ENCODE measurements around the gene PSMB1. TPM values are rescaled to one million over a fixed set of nuclear protein-coding genes. Genes with fewer than 3 reads are reported as not detected.
"Not testable (repeated sequence)": the region's sequence is repeated elsewhere in the genome, so short reads cannot be mapped to it uniquely, and the experiment has no call there.

Gene PSMB1
- total and polyA plus RNA-seq, 2 donors = 190 to 248 TPM

DNA sequence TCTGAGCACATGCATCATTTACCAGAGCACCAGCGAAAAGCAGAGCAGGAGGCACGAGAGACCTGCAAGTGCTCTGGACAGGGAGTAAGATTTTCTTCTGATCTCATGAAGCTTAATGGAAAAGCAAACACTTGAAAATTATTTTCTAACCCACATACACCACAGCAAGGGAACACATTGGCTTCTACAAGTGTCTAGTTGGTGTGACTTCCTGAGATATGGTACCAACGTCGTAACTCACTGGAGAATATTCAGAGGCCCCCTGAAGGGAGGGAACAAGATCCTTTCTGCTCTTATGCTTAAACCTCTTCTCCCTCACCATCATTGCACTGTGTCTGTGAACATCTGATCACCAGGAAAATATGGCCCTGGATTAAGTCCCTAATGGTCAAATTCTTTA is 48.6 kb downstream of the PSMB1 start:
- DNase-seq (ENCODE audit: extremely low spot score) = no peak
- no peak overlapping the region for H3K27ac ChIP-seq (ENCODE audit: low read depth)
- 58% methylated on average over 4 of the region's 4 CpGs for WGBS

DNA sequence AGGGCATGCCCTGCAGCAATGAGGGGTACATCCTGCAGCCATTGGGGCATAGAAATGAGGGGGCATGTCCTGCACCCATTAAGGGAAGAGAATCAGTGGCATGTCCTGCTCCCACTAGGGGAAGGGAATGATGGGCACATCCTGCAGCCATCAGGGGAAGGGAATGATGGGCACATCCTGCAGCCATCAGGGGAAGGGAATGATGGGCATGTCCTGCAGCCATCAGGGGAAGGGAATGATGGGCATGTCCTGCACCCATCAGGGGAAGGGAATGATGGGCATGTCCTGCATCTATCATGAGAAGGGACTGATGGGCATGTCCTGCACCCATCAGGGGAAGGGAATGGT is 49.7 kb downstream of the PSMB1 start:
- Histone ChIP-seq H3K4me3 (ENCODE audit: low read depth, low read length) (no peak overlapping the region), H3K27ac (ENCODE audit: low read depth) (no peak overlapping the region), H3K4me1 (ENCODE audit: insufficient read depth) (no peaks in the 10 kb centered on the region), H3K36me3 (ENCODE audit: insufficient read depth) (no peaks in the 10 kb centered on the region)
- no peak for DNase-seq (ENCODE audit: extremely low spot score)

More for the DNA sequence above, 48.6 kb downstream of the PSMB1 start:
- H3K4me3 ChIP-seq (ENCODE audit: low read depth, low read length) = no peak overlapping the region
- no peaks in the 10 kb centered on the region for H3K4me1 ChIP-seq (ENCODE audit: insufficient read depth)
- H3K36me3 ChIP-seq (ENCODE audit: insufficient read depth) = no peaks in the 10 kb centered on the region

DNA sequence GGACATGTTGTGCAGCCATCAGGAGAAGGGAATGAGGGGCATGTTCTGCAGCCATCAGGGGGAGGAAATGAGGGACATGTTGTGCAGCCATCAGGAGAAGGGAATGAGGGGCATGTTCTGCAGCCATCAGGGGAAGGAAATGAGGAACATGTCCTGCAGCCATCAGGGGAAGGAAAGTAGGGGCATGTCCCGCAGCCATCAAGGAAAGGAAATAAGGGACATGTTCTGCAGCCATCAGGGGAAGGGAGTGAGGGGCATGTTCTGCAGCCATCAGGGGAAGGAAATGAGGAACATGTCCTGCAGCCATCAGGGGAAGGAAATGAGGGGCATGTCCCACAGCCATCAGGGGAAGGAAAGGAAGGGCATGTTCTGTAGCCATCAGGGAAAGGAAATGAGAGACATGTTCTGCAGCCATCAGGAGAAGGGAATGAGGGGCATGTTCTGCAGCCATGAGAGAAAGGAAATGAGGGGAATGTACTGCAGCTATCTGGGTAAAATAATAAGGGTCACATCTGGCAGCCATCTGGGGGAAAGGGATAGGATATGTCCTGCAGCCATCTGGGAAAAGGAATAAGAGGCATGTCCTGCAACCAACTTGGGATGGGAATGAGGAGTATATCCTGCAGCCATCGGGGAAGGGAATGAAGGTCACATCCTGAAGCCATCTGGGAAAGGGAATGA is 50.2 kb downstream of the PSMB1 start:
- H3K27ac ChIP-seq (ENCODE audit: low read depth); H3K4me1 ChIP-seq (ENCODE audit: insufficient read depth); DNase-seq (ENCODE audit: extremely low spot score); H3K36me3 ChIP-seq (ENCODE audit: insufficient read depth); H3K4me3 ChIP-seq (ENCODE audit: low read depth, low read length): not testable (repeated sequence)
- 70% methylated on average over 2 of the region's 2 CpGs for WGBS

DNA sequence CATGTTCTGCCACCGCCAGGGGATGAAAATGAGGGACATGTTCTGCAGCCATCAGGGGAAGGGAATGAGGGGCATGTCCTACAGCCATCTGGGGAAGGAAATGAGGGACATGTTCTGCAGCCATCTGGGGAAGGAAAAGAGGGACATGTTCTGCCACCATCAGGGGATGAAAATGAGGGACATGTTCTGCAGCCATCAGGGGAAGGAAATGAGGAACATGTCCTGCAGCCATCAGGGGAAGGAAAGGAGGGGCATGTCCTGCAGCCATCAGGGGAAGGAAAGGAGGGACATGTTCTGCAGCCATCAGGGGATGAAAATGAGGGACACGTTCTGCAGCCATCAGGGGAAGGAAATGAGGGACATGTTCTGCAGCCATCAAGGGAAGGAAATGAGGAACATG is 50.8 kb downstream of the PSMB1 start:
- not testable (repeated sequence) for H3K36me3 ChIP-seq (ENCODE audit: insufficient read depth); H3K27ac ChIP-seq (ENCODE audit: low read depth); DNase-seq (ENCODE audit: extremely low spot score); H3K4me1 ChIP-seq (ENCODE audit: insufficient read depth); H3K4me3 ChIP-seq (ENCODE audit: low read depth, low read length)
- WGBS = 47% methylated on average over 2 of the region's 2 CpGs

DNA sequence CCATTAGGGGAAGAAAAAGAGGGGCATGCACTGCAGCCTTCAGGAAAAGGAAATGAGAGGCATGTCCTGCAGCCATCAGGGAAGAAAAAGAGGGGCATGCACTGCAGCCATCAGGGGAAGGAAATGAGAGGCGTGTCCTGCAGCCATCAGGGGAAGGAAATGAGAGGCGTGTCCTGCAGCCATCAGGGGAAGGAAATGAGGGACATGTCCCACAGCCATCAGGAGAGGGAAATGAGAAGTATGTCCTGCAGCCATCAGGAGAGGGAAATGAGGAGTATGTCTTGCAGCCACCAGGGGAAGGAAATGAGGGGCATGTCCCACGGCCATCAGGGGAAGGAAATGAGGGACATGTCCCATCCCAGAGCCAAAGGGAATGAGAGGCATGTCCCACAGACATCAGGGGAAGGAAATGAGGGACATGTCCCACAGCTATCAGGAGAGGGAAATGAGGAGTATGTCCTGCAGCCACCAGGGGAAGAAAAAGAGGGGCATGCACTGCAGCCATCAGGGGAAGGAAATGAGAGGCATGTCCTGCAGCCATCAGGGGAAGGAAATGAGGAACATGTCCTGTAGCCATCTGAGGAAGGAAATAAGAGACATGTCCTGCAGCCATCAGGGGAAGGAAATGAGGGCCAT is 52.0 kb downstream of the PSMB1 start:
- DNase-seq (ENCODE audit: extremely low spot score) = no peak
- H3K4me3 ChIP-seq (ENCODE audit: low read depth, low read length) = no peak overlapping the region
- no peaks in the 10 kb centered on the region for H3K4me1 ChIP-seq (ENCODE audit: insufficient read depth)
- WGBS = 70% methylated on average over 3 of the region's 3 CpGs
- no peak overlapping the region for H3K27ac ChIP-seq (ENCODE audit: low read depth)
- H3K36me3 ChIP-seq (ENCODE audit: insufficient read depth) = no peaks in the 10 kb centered on the region

DNA sequence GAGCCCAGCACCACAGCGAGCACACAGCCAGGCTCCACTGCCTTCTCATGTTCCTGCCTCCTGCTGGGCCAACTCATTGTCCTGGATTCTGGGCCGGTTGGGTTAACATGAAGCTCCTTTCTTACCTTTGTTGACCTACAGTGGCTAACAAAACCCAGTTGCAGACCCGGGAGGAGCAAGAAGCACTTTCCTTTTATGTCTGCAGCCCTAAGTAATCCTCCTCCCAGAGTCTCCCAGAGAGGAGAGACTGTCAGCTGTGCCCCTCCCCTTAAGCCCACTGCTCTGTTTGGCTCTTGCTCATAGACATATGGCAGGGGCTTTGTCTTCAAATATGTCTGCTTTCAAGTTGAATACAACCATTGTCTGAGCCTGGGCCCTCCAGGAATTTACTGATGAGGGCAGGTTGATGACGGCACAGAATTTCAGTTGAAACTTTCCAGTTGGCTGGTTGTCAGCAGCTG is 55.2 kb downstream of the PSMB1 start:
- H3K4me3 ChIP-seq (ENCODE audit: low read depth, low read length) = no peak overlapping the region
- no peaks in the 10 kb centered on the region for H3K4me1 ChIP-seq (ENCODE audit: insufficient read depth)
- 20% methylated on average over 4 of the region's 4 CpGs for WGBS
- no peak overlapping the region for H3K27ac ChIP-seq (ENCODE audit: low read depth)
- DNase-seq (ENCODE audit: extremely low spot score) = no peak
- no peaks in the 10 kb centered on the region for H3K36me3 ChIP-seq (ENCODE audit: insufficient read depth)

DNA sequence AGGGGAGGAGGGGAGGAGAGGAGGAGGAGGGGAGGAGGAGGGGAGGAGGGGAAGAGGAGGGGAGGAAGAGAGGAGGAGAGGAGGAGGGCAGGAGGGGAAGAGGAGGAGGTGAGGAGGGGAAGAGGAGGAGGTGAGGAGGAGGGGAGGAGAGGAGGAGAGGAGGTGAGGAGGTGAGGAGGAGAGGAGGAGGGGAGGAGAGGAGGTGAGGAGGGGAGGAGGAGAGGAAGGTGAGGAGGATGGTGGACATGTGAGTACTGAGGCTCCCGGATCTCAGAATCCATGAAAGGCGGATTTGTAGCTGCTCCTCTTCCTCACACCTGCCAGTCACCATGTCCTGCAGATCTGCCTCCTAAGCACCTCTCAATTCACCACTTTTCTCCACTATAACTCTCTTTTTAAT is 59.8 kb downstream of the PSMB1 start:
- Histone ChIP-seq H3K27ac (ENCODE audit: low read depth) (no peak overlapping the region), H3K4me1 (ENCODE audit: insufficient read depth) (no peaks in the 10 kb centered on the region), H3K36me3 (ENCODE audit: insufficient read depth) (no peaks in the 10 kb centered on the region), H3K4me3 (ENCODE audit: low read depth, low read length) (no peak overlapping the region)
- no peak for DNase-seq (ENCODE audit: extremely low spot score)
- WGBS = 90% methylated on average over 2 of the region's 2 CpGs

DNA sequence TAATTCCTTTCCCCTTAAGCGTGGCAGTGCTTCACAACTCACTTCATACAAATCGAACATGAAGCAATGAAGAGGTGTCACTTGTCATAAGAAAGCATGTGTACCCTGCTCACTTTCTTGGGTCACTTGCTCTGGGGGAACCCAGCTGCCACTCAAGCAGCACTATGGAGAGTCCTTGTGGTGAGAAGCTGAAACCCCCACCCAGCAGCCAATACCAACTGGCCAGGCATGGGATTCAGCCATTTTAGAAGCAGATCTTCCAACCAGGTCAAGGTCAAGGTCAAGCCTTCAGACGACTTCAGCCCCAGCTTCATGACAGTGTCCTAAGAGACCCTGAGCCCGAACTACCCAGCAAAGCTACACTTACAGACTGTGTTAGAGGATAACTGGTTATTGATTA is 62.8 kb downstream of the PSMB1 start:
- no peaks in the 10 kb centered on the region for H3K4me1 ChIP-seq (ENCODE audit: insufficient read depth)
- H3K4me3 ChIP-seq (ENCODE audit: low read depth, low read length) = no peak overlapping the region
- WGBS = 73% methylated on average over 4 of the region's 4 CpGs
- no peak for DNase-seq (ENCODE audit: extremely low spot score)
- H3K36me3 ChIP-seq (ENCODE audit: insufficient read depth) = no peaks in the 10 kb centered on the region
- H3K27ac ChIP-seq (ENCODE audit: low read depth) = no peak overlapping the region

DNA sequence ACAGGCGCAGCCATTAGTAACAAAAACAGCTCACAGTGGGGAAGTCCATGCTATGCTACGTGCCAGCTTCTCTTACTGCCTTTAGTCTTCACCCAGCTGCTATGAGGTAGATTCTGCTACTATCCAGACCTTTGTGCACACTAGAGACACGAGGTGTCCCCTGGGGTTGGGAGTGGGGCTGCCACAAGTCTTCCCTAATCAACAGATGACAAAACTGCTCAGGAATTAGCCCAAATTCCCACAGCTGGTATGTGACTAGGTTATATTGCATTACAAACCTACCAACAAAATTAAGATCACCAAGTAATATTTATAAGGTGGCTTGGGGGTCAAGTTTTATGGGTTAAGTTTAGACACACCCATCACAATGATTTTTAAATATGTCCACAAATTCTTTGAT is 63.3 kb downstream of the PSMB1 start:
- no peaks in the 10 kb centered on the region for H3K36me3 ChIP-seq (ENCODE audit: insufficient read depth)
- H3K4me1 ChIP-seq (ENCODE audit: insufficient read depth) = no peaks in the 10 kb centered on the region
- DNase-seq (ENCODE audit: extremely low spot score) = no peak
- H3K4me3 ChIP-seq (ENCODE audit: low read depth, low read length) = no peak overlapping the region
- WGBS = 70% methylated on average over 3 of the region's 3 CpGs
- H3K27ac ChIP-seq (ENCODE audit: low read depth) = no peak overlapping the region

DNA sequence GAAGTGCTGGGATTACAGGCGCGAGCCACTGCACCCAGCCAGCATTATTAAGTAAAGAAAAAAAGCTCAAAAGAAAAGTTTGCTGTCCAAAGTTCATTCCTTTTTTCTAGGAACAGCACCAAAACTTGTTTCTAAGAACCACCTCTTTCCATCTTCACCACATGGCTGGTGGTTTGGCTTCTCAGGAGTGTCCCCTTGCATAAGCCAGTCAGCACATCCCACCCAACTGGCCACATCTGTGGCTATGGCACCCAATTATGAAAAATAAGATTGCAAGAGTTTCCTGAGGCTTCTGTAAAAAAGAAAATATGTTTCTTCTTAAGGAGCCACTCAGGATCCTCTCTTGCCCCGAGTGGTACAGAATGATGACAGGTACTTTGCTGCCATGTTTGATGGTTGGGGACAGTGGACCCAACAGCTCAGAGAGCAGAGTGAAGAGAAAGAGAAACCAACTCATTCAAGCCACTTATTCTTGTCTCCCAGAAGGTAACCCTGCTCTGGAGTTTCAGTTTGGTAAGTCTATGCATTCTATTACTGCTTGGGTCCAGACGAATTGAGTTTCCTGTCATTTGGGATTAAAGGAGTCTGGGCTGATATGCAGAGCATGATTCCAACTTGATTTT is 65.3 kb downstream of the PSMB1 start:
- Histone ChIP-seq H3K27ac (ENCODE audit: low read depth) (no peak overlapping the region), H3K4me3 (ENCODE audit: low read depth, low read length) (no peak overlapping the region), H3K4me1 (ENCODE audit: insufficient read depth) (no peaks in the 10 kb centered on the region), H3K36me3 (ENCODE audit: insufficient read depth) (no peaks in the 10 kb centered on the region)
- no peak for DNase-seq (ENCODE audit: extremely low spot score)
- WGBS = 77% methylated on average over 4 of the region's 4 CpGs

DNA sequence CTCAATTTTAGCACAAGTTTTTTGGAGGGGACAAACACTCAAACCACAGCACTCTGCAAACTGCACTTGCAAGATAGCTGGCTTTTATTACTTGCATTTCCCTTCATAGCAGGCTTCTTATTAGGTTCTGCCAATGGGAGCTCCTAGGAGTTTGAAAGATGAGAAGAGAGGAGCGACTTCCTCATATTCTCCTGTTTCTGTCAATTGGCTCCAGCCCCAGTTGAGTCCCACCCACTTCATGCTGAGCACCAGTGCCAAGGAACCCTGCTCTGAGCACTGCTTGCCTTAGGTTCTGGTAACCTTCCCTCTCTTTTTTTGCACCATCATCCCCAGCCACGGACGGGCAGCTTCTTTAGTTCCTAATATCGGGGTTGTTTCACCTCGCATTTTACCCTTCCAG is 67.9 kb downstream of the PSMB1 start:
- 67% methylated on average over 5 of the region's 5 CpGs for WGBS
- H3K36me3 ChIP-seq (ENCODE audit: insufficient read depth) = no peaks in the 10 kb centered on the region
- H3K27ac ChIP-seq (ENCODE audit: low read depth) = no peak overlapping the region
- no peak overlapping the region for H3K4me3 ChIP-seq (ENCODE audit: low read depth, low read length)
- no peak for DNase-seq (ENCODE audit: extremely low spot score)
- no peaks in the 10 kb centered on the region for H3K4me1 ChIP-seq (ENCODE audit: insufficient read depth)

Other genes with a start within 250 kb of the PSMB1 start
- 30.3 TPM for gene FAM120B, start 246.5 kb downstream of the PSMB1 start, total RNA-seq
- gene FAM120B, start 246.5 kb downstream of the PSMB1 start, polyA plus RNA-seq = 17.5 TPM
- 11.4 TPM for gene TBP, start 1.1 kb upstream of the PSMB1 start, total RNA-seq
- gene TBP, start 1.1 kb upstream of the PSMB1 start, polyA plus RNA-seq = 13.7 TPM
- 62.5 TPM for gene PDCD2, start 31.3 kb upstream of the PSMB1 start, total RNA-seq
- gene PDCD2, start 31.3 kb upstream of the PSMB1 start, polyA plus RNA-seq = 47.2 TPM

All from urinary bladder (tissue), 4 donors.